H9 (cell line): ENCODE results near the gene FOXK1. TPM values are rescaled to one million over a fixed set of nuclear protein-coding genes. Genes with fewer than 3 reads are reported as not detected.
"Not testable (repeated sequence)": the region's sequence is repeated elsewhere in the genome, so short reads cannot be mapped to it uniquely, and the experiment has no call there.

Source experiments
- DNase-seq: peaks from one replicate; pipeline ENCODE4 v3.0.0-alpha.2; 2017
- H2AFZ ChIP-seq: one replicate; pipeline ENCODE4 v1.6.1; 2013; ENCODE audit warnings: mild to moderate bottlenecking, low read length, control low read depth, moderate library complexity
- H2AK5ac ChIP-seq: 2 replicates; pipeline ENCODE4 v1.6.1; 2013; ENCODE audit warnings: low read length, control low read depth, mixed read lengths; ENCODE audit not compliant: insufficient read length
- H2BK120ac ChIP-seq: one replicate; pipeline ENCODE4 v1.6.1; 2013; ENCODE audit warnings: low read depth, mild to moderate bottlenecking, low read length, control low read depth, inconsistent platforms; ENCODE audit not compliant: poor library complexity, severe bottlenecking
- H2BK12ac ChIP-seq: 2 replicates; pipeline ENCODE4 v1.6.1; 2013; ENCODE audit warnings: low read length, control low read depth, mixed read lengths, low read depth; ENCODE audit not compliant: insufficient read length
- H2BK15ac ChIP-seq: 2 replicates; pipeline ENCODE4 v1.6.1; 2013; ENCODE audit warnings: low read depth, low read length, control low read depth
- H2BK20ac ChIP-seq: one replicate; pipeline ENCODE4 v1.6.1; 2013; ENCODE audit warnings: low read depth, mild to moderate bottlenecking, low read length, control low read depth, inconsistent platforms; ENCODE audit not compliant: poor library complexity, severe bottlenecking
- H2BK5ac ChIP-seq: 2 replicates; pipeline ENCODE4 v1.6.1; 2013; ENCODE audit warnings: low read length, control low read depth, mixed read lengths; ENCODE audit not compliant: insufficient read length
- H3K14ac ChIP-seq: 2 replicates; pipeline ENCODE4 v1.6.1; 2013; ENCODE audit warnings: low read length, control low read depth; ENCODE audit not compliant: insufficient read depth
- H3K18ac ChIP-seq: 2 replicates; pipeline ENCODE4 v1.6.1; 2013; ENCODE audit warnings: low read depth, mild to moderate bottlenecking, mixed read lengths, low read length, control low read depth; ENCODE audit not compliant: insufficient read length
- H3K23ac ChIP-seq: 2 replicates; pipeline ENCODE4 v1.6.1; 2013; ENCODE audit warnings: low read length, control low read depth, mixed read lengths, low read depth; ENCODE audit not compliant: insufficient read length
- H3K23me2 ChIP-seq: 2 replicates; pipeline ENCODE4 v1.6.1; 2013; ENCODE audit warnings: low read depth, mild to moderate bottlenecking, mixed read lengths, low read length, control low read depth; ENCODE audit not compliant: insufficient read length, poor library complexity, severe bottlenecking
- H3K27ac ChIP-seq: 2 replicates; pipeline ENCODE4 v1.5.1; 2013; ENCODE audit warnings: low read length, control low read depth, mixed read lengths, low read depth; ENCODE audit not compliant: insufficient read length
- H3K27me3 ChIP-seq: 2 replicates; pipeline ENCODE4 v1.6.1; 2013; ENCODE audit warnings: low read length, control low read depth, inconsistent platforms; ENCODE audit not compliant: insufficient read depth
- H3K4ac ChIP-seq: 2 replicates; pipeline ENCODE4 v1.6.1; 2013; ENCODE audit warnings: low read depth, mild to moderate bottlenecking, control low read depth, inconsistent platforms, low read length, moderate library complexity
- H3K4me1 ChIP-seq: 2 replicates; pipeline ENCODE4 v1.6.1; 2013; ENCODE audit warnings: low read length, control low read depth, inconsistent platforms; ENCODE audit not compliant: insufficient read depth
- H3K4me2 ChIP-seq: 2 replicates; pipeline ENCODE4 v1.6.1; 2013; ENCODE audit warnings: low read length, control low read depth, mixed read lengths; ENCODE audit not compliant: insufficient read length, insufficient read depth
- H3K56ac ChIP-seq: 2 replicates; pipeline ENCODE4 v1.6.1; 2013; ENCODE audit warnings: low read depth, mild to moderate bottlenecking, mixed read lengths, low read length, control low read depth; ENCODE audit not compliant: insufficient read length
- H3K79me1 ChIP-seq: 2 replicates; pipeline ENCODE4 v1.6.1; 2013; ENCODE audit warnings: low read depth, mild to moderate bottlenecking, moderate library complexity, low read length, control low read depth, inconsistent platforms; ENCODE audit not compliant: insufficient read depth, poor library complexity, severe bottlenecking
- H3K79me2 ChIP-seq: 2 replicates; pipeline ENCODE4 v1.6.1; 2013; ENCODE audit warnings: low read length, control low read depth, inconsistent platforms; ENCODE audit not compliant: insufficient read depth
- H3K9ac ChIP-seq: 2 replicates; pipeline ENCODE4 v1.6.1; 2013; ENCODE audit warnings: low read length, control low read depth, mixed read lengths; ENCODE audit not compliant: insufficient read length; ENCODE audit errors: extremely low read depth
- H3K9me3 ChIP-seq: one replicate; pipeline ENCODE4 v1.6.1; 2013; ENCODE audit warnings: low read depth, low read length, inconsistent platforms; ENCODE audit not compliant: control insufficient read depth
- H3T11ph ChIP-seq: one replicate; pipeline ENCODE4 v1.6.1; 2013; ENCODE audit warnings: mild to moderate bottlenecking, low read length, control low read depth, inconsistent platforms
- H4K20me1 ChIP-seq: one replicate; pipeline ENCODE4 v1.6.1; 2013; ENCODE audit not compliant: control insufficient read depth, insufficient read length, insufficient read depth
- H4K5ac ChIP-seq: 2 replicates; pipeline ENCODE4 v1.6.1; 2013; ENCODE audit warnings: low read depth, mild to moderate bottlenecking, mixed read lengths, low read length, control low read depth; ENCODE audit not compliant: insufficient read length
- H4K8ac ChIP-seq: replicated peaks from 2 replicates; pipeline ENCODE4 v1.6.1; 2013; ENCODE audit warnings: low read length, control low read depth, mixed read lengths, low read depth; ENCODE audit not compliant: insufficient read length
- H4K91ac ChIP-seq: 2 replicates; pipeline ENCODE4 v1.6.1; 2013; ENCODE audit warnings: low read depth, mild to moderate bottlenecking, moderate library complexity, mixed read lengths, low read length, control low read depth; ENCODE audit not compliant: insufficient read length
- H3K27ac Mint-ChIP-seq, 3 experiments: 2 replicates in 2 of 3; 3 replicates in 1 of 3; pipeline ENCODE4 v1.8.0; 2020 to 2021; ENCODE audit warnings: mixed read lengths in 3 of 3, mild to moderate bottlenecking in 1 of 3, moderate library complexity in 1 of 3
- H3K27me3 Mint-ChIP-seq: 2 replicates; pipeline ENCODE4 v1.8.0; 2021; ENCODE audit warnings: low read depth, mild to moderate bottlenecking, moderate library complexity, mixed read lengths
- H3K36me3 Mint-ChIP-seq, 3 experiments: 2 replicates in 2 of 3; 3 replicates in 1 of 3; pipeline ENCODE4 v1.8.0; 2020 to 2021; ENCODE audit warnings: low read depth in 3 of 3, mixed read lengths in 3 of 3; ENCODE audit not compliant: insufficient read depth in 1 of 3
- H3K4me1 Mint-ChIP-seq, 2 experiments: 2 replicates each; pipeline ENCODE4 v1.8.0; 2020; ENCODE audit warnings: mixed read lengths in 2 of 2
- H3K4me3 Mint-ChIP-seq, 2 experiments: 2 replicates in 1 of 2; 3 replicates in 1 of 2; pipeline ENCODE4 v1.8.0; 2020 to 2021; ENCODE audit warnings: mild to moderate bottlenecking in 2 of 2, mixed read lengths in 2 of 2, moderate library complexity in 1 of 2
- H3K9me3 Mint-ChIP-seq, 2 experiments: 2 replicates in 1 of 2; 3 replicates in 1 of 2; pipeline ENCODE4 v1.8.0; 2020; ENCODE audit warnings: mild to moderate bottlenecking in 2 of 2, mixed read lengths in 2 of 2, moderate library complexity in 1 of 2
- CTCF ChIP-seq: fragments of 200-600 bp; sonication (generic); conservative IDR thresholded peaks from 3 replicates; pipeline ENCODE4 v1.8.0; 2021; ENCODE audit warnings: antibody characterized with exemption, mild to moderate bottlenecking
- WGBS: extraction: QIAGEN DNeasy Blood & Tissue Kit; methylation state at CpG from one replicate; pipeline ENCODE4 v1.1.7; 2013; ENCODE audit warnings: missing lambda C conversion rate, low lambda C conversion rate, mixed read lengths; ENCODE audit not compliant: insufficient read length; ENCODE audit errors: extremely low coverage; 5-methylcytosine and 5-hydroxymethylcytosine counted together
- total RNA-seq: library from RNA; stranded (reverse); gene quantifications from 2 replicates; pipeline ENCODE4 v1.2.1, GENCODE V29; 2021

FOXK1 gene
- total RNA-seq, 1 experiment from 2014 or later, result 14.4 TPM

DNA sequence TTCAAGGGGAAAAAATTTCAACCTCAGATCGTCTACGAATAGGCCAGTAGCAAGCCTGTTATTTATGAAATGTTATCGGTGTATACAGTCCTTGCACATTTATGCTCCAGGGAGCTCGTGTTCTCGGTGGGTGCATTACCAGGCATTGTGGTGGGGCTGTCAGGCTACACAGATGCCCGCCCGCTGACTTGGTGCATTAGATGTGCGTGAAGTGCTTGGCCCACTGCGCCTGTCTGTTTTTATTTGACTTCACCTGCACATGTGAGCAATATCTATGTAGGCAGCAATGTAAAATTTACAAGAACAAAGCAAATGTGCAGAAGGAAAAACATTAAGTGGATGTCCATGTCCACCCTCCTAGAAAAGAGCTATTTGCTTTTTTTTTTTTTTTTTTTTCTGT is 2.8 kb downstream of the FOXK1 start:
- Mint-ChIP-seq H3K4me1 (peaks cover 10 to 12% of the 10 kb centered on the region in 2 experiments), H3K27me3 (peaks cover 28% of the 10 kb centered on the region), H3K27ac (no peak overlapping the region), H3K4me3 (peak overlapping the region in 1 of 2 experiments; percentile 84; a peak in 1 of 5 replicates), H3K36me3 (peaks cover 0 to 6% (median 2%) of the 10 kb centered on the region in 3 experiments; a peak in 3 of 7 replicates), H3K9me3 (peaks cover 0 to 5% of the 10 kb centered on the region in 2 experiments; a peak in 1 of 5 replicates)
- no peak overlapping the region for H4K5ac ChIP-seq
- H3K4ac ChIP-seq, result no peak overlapping the region
- H2BK12ac ChIP-seq, result no peak overlapping the region
- H3K4me1 ChIP-seq, result no peaks in the 10 kb centered on the region; the same call in 1 of the 2 replicates
- no peak overlapping the region for H3K23ac ChIP-seq
- no peak overlapping the region for H4K8ac ChIP-seq
- no peak overlapping the region for H2BK20ac ChIP-seq
- H3K14ac ChIP-seq, result no peak overlapping the region
- 0 out of 2 replicates have a peak, but pooled peaks cover 4% of the 10 kb centered on the region for H3K79me2 ChIP-seq
- H3K4me2 ChIP-seq, result no peak overlapping the region
- TF ChIP-seq CTCF, result no peak
- H2BK120ac ChIP-seq, result no peak overlapping the region
- H2BK15ac ChIP-seq, result no peak overlapping the region
- peaks cover 7% of the 10 kb centered on the region for H3K23me2 ChIP-seq
- no CpG with 5 or more reads among the region's 9 CpGs for WGBS
- H3K18ac ChIP-seq, result no peak overlapping the region
- H3K27me3 ChIP-seq, result peaks cover 8% of the 10 kb centered on the region
- no peak overlapping the region for H2AFZ ChIP-seq
- H2BK5ac ChIP-seq, result no peak overlapping the region
- DNase-seq, result no peak
- H3K79me1 ChIP-seq, result peaks cover 7% of the 10 kb centered on the region
- H3K56ac ChIP-seq, result no peak overlapping the region
- no peak overlapping the region for H3K27ac ChIP-seq
- no peak overlapping the region for H4K91ac ChIP-seq
- no peaks in the 10 kb centered on the region for H4K20me1 ChIP-seq
- H3K9me3 ChIP-seq, result no peaks in the 10 kb centered on the region
- no peak overlapping the region for H2AK5ac ChIP-seq
- no peak overlapping the region for H3T11ph ChIP-seq
- no peak overlapping the region for H3K9ac ChIP-seq

GRCh38 chr7:4685676-4686075 is 3.6 kb downstream of the FOXK1 start:
- H2BK15ac ChIP-seq, H3K36me3 Mint-ChIP-seq, H3K4me2 ChIP-seq, H3K23ac ChIP-seq, H3K27ac ChIP-seq, H4K91ac ChIP-seq, H3K27ac Mint-ChIP-seq, H3K9ac ChIP-seq, H3K79me1 ChIP-seq, H3K27me3 ChIP-seq, H3K4me1 ChIP-seq, H3T11ph ChIP-seq, H2BK120ac ChIP-seq, H3K14ac ChIP-seq, DNase-seq, H3K79me2 ChIP-seq, H3K4me3 Mint-ChIP-seq, H2AK5ac ChIP-seq, H3K56ac ChIP-seq, H2AFZ ChIP-seq, H2BK12ac ChIP-seq, H4K20me1 ChIP-seq, H3K9me3 Mint-ChIP-seq, H4K5ac ChIP-seq, H2BK20ac ChIP-seq, H3K23me2 ChIP-seq, H4K8ac ChIP-seq, H2BK5ac ChIP-seq, H3K18ac ChIP-seq, H3K9me3 ChIP-seq, H3K4ac ChIP-seq: not testable (repeated sequence)
- Mint-ChIP-seq H3K4me1 (peaks cover 10 to 12% of the 10 kb centered on the region in 2 experiments), H3K27me3 (peaks cover 20% of the 10 kb centered on the region)
- WGBS, result no CpG with 5 or more reads among the region's 10 CpGs
